HEK293 (cell line): ENCODE measurements around the gene SLC6A2.
"Not testable (repeated sequence)": the region's sequence is repeated elsewhere in the genome, so short reads cannot be mapped to it uniquely, and the experiment has no call there.

Source experiments
- CTCF ChIA-PET: fragments of 350-600 bp; formaldehyde crosslinking; extraction: SDS; loops from one replicate; lab custom pipeline; 2021; ENCODE audit warnings: antibody characterized with exemption; lab: Yijun Ruan, JAX
- POLR2A ChIA-PET: fragments of 300-600 bp; formaldehyde crosslinking; extraction: SDS; loops from one replicate; lab custom pipeline; 2020; ENCODE audit warnings: antibody characterized with exemption, inconsistent platforms; lab: Yijun Ruan, JAX
- H3K27ac ChIP-seq: fragments of 200-500 bp; sonication (Bioruptor generic); 2 replicates; pipeline ENCODE4 v1.5.1; 2014; ENCODE audit warnings: low read depth, low read length, control low read depth, inconsistent platforms; ENCODE audit errors: extremely low read depth
- H3K36me3 ChIP-seq, 2 experiments: fragments of 200-500 bp in 1 of 2; sonication (Bioruptor generic) in 1 of 2; 1 replicate in 1 of 2; 2 replicates in 1 of 2; pipeline ENCODE4 v1.5.1; 2014 to 2017; ENCODE audit warnings: inconsistent platforms in 2 of 2, low read length in 2 of 2; ENCODE audit not compliant: control insufficient read depth in 2 of 2, insufficient read depth in 1 of 2
- H3K4me1 ChIP-seq: fragments of 200-500 bp; sonication (Bioruptor generic); 2 replicates; pipeline ENCODE4 v1.5.1; 2014; ENCODE audit warnings: mild to moderate bottlenecking, low read length, inconsistent platforms; ENCODE audit not compliant: control insufficient read depth, insufficient read depth
- H3K4me3 ChIP-seq: 2 replicates; pipeline ENCODE4 v1.5.1; 2011; ENCODE audit warnings: low read depth, mild to moderate bottlenecking, control low read depth, low read length, moderate library complexity
- H3K9me3 ChIP-seq: fragments of 200-500 bp; sonication (Bioruptor generic); 2 replicates; pipeline ENCODE4 v1.5.1; 2014; ENCODE audit warnings: low read depth, low read length, inconsistent platforms; ENCODE audit not compliant: control insufficient read depth, insufficient read depth
- SETDB1 ChIP-seq: IDR thresholded peaks from one replicate; pipeline ENCODE4 v1.6.1; 2017; ENCODE audit warnings: mild to moderate bottlenecking, low read length, moderate library complexity, mixed read lengths; ENCODE audit not compliant: insufficient read length

Gene SLC6A2

GRCh38 chr16:55753145-55753631 lies 97.4 kb downstream of the SLC6A2 start:
- CTCF ChIA-PET: interaction anchor here (0.7 kb wide), 1 partner anchor 180 kb away, joined by 3 read pairs; no protein-coding TSS in a partner anchor
- POLR2A ChIA-PET: not testable (repeated sequence)

More at GRCh38 chr16:55753145-55753631, 97.4 kb downstream of the SLC6A2 start:
- not testable (repeated sequence) for H3K36me3 ChIP-seq, H3K9me3 ChIP-seq
- TF ChIP-seq SETDB1: peak; percentile 65
- TF ChIP-seq, all 188 proteins: peak for 1; not testable (repeated sequence) for 187
- H3K4me3 ChIP-seq, H3K27ac ChIP-seq, H3K4me1 ChIP-seq: not testable (repeated sequence)
